DOHH2 (cell line): ENCODE data around the gene CCDC91.

ENCODE experiments used
- H3F3A ChIP-seq: fragments of 200-600 bp; sonication (generic), shearing (Covaris generic); 2 replicates; pipeline ENCODE4 v1.6.0; 2016; ENCODE audit warnings: antibody characterized with exemption, mild to moderate bottlenecking; ENCODE audit not compliant: control insufficient read depth, insufficient read depth
- H3K27ac ChIP-seq: fragments of 200-600 bp; sonication (generic); 2 replicates; pipeline ENCODE4 v1.5.1; 2014; ENCODE audit warnings: low read depth, mild to moderate bottlenecking, low read length, moderate library complexity
- H3K27me3 ChIP-seq: fragments of 200-600 bp; sonication (generic); 2 replicates; pipeline ENCODE4 v1.6.1; 2014; ENCODE audit warnings: mild to moderate bottlenecking, low read length, mixed read lengths; ENCODE audit not compliant: control insufficient read depth
- H3K36me3 ChIP-seq: fragments of 200-600 bp; sonication (generic); 2 replicates; pipeline ENCODE4 v1.6.1; 2014; ENCODE audit warnings: mild to moderate bottlenecking, low read length, moderate library complexity, mixed read lengths; ENCODE audit not compliant: control insufficient read depth
- H3K4me1 ChIP-seq: fragments of 200-600 bp; sonication (generic); 2 replicates; pipeline ENCODE4 v1.6.1; 2014; ENCODE audit warnings: mild to moderate bottlenecking, low read length, mixed read lengths; ENCODE audit not compliant: control insufficient read depth
- H3K4me2 ChIP-seq: fragments of 200-600 bp; sonication (generic); 2 replicates; pipeline ENCODE4 v1.6.0; 2014; ENCODE audit warnings: mild to moderate bottlenecking, low read length, moderate library complexity
- H3K4me3 ChIP-seq: fragments of 200-600 bp; sonication (generic); 2 replicates; pipeline ENCODE4 v1.5.1; 2014; ENCODE audit warnings: mild to moderate bottlenecking, low read length, mixed read lengths
- H3K79me2 ChIP-seq: fragments of 200-600 bp; sonication (generic); 2 replicates; pipeline ENCODE4 v1.6.1; 2014; ENCODE audit warnings: mild to moderate bottlenecking, low read length, mixed read lengths; ENCODE audit not compliant: control insufficient read depth
- H3K9me2 ChIP-seq: fragments of 200-600 bp; sonication (generic); replicated peaks from 2 replicates; pipeline ENCODE4 v1.6.1; 2014; ENCODE audit warnings: mild to moderate bottlenecking, low read length, mixed read lengths; ENCODE audit not compliant: control insufficient read depth
- H3K9me3 ChIP-seq: fragments of 200-600 bp; sonication (generic); 2 replicates; pipeline ENCODE4 v1.6.1; 2014; ENCODE audit warnings: antibody characterized with exemption, low read length, mixed read lengths; ENCODE audit not compliant: control insufficient read depth, insufficient read depth
- H4K20me1 ChIP-seq: fragments of 200-600 bp; sonication (generic); 2 replicates; pipeline ENCODE4 v1.6.0; 2014; ENCODE audit warnings: low read depth, mild to moderate bottlenecking, antibody characterized with exemption, low read length, moderate library complexity; ENCODE audit not compliant: control insufficient read depth, insufficient read depth
- CTCF ChIP-seq: fragments of 200-600 bp; sonication (generic); IDR thresholded peaks from one replicate; pipeline ENCODE4 v1.5.1; 2014; ENCODE audit warnings: antibody characterized with exemption, mild to moderate bottlenecking, low read depth, low read length; ENCODE audit not compliant: poor library complexity, severe bottlenecking
- EZH2phosphoT487 ChIP-seq: fragments of 200-600 bp; sonication (generic); IDR thresholded peaks from 2 replicates; pipeline ENCODE4 v1.6.1; 2017; ENCODE audit warnings: borderline replicate concordance, mild to moderate bottlenecking, antibody characterized with exemption, low read length, moderate library complexity, mixed read lengths

The CCDC91 gene

GRCh38 chr12:28512876-28513275 lies 322.6 kb downstream of the CCDC91 start:
- Histone ChIP-seq H3K79me2 (no peaks in the 10 kb centered on the region), H3K9me3 (no peaks in the 10 kb centered on the region), H4K20me1 (no peaks in the 10 kb centered on the region), H3K36me3 (no peaks in the 10 kb centered on the region), H3K4me3 (no peak overlapping the region), H3K27me3 (no peaks in the 10 kb centered on the region), H3K4me1 (no peaks in the 10 kb centered on the region), H3F3A (no peaks in the 10 kb centered on the region), H3K4me2 (no peak overlapping the region), H3K9me2 (no peaks in the 10 kb centered on the region), H3K27ac (no peak overlapping the region)
- TF ChIP-seq EZH2phosphoT487 = no peak
- no peak for TF ChIP-seq CTCF

DNA sequence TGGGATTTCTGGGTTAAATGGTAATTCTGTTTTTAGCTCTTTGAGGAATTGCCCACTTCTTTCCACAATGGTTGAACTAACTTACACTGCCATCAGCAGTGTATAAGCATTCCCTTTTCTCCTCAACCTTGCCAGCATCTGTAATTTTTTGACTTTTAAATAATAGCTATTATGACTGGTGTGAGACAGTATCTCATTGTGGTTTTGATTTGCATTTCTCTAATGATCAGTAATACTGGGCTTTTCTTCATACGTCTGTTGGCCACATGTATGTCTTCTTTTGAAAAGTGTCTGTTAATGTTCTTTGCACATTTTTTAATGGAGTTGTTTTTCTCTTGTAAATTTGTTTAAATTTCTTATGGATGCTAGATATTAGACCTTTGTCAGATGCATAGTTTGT lies 323.7 kb downstream of the CCDC91 start:
- Histone ChIP-seq H3K4me3 (no peak overlapping the region), H3K9me2 (no peaks in the 10 kb centered on the region), H4K20me1 (no peaks in the 10 kb centered on the region), H3K4me1 (no peaks in the 10 kb centered on the region), H3F3A (no peaks in the 10 kb centered on the region), H3K27me3 (no peaks in the 10 kb centered on the region), H3K36me3 (no peaks in the 10 kb centered on the region), H3K27ac (no peak overlapping the region), H3K9me3 (no peaks in the 10 kb centered on the region), H3K79me2 (no peaks in the 10 kb centered on the region), H3K4me2 (no peak overlapping the region)
- no peak for TF ChIP-seq CTCF
- TF ChIP-seq EZH2phosphoT487 = no peak

DNA sequence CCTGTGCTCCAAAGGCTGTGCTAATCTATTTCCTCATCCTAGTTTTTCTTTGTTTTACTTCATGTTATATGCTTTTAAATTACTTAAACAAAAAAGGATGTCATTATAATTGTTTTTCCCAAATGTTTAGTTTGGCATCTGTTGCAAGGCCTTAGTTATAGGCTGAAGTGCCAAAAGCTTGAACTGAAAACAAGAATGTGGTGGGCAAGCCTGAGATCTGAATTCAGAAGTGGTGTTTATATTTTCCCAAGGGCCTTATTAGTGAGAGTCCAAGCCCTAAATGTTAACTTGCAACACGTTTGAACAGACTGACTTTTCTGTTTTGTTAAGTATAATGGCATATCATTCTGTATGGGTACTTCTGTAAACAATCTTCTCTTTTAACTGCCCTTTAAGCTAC lies 326.8 kb downstream of the CCDC91 start:
- TF ChIP-seq EZH2phosphoT487 = no peak
- no peak for TF ChIP-seq CTCF
- Histone ChIP-seq H3K36me3 (no peaks in the 10 kb centered on the region), H3K4me2 (no peak overlapping the region), H3K27ac (no peak overlapping the region), H3K27me3 (no peaks in the 10 kb centered on the region), H4K20me1 (no peaks in the 10 kb centered on the region), H3K9me2 (no peaks in the 10 kb centered on the region), H3K4me3 (no peak overlapping the region), H3K79me2 (no peaks in the 10 kb centered on the region), H3K4me1 (no peaks in the 10 kb centered on the region), H3F3A (no peaks in the 10 kb centered on the region), H3K9me3 (no peaks in the 10 kb centered on the region)
